Cardiac atrium fibroblast (primary cell): ENCODE measurements around the gene OR6Y1. TPM values are rescaled to one million over a fixed set of nuclear protein-coding genes. Genes with fewer than 3 reads are reported as not detected.

Experiments
- total RNA-seq: library from RNA; depleted of rRNA; stranded (reverse); fragments of >200 nt; gene quantifications from 2 replicates; pipeline ENCODE4 v1.2.3, GENCODE V29; 2015

Gene OR6Y1, protein sequence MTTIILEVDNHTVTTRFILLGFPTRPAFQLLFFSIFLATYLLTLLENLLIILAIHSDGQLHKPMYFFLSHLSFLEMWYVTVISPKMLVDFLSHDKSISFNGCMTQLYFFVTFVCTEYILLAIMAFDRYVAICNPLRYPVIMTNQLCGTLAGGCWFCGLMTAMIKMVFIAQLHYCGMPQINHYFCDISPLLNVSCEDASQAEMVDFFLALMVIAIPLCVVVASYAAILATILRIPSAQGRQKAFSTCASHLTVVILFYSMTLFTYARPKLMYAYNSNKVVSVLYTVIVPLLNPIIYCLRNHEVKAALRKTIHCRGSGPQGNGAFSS
- total RNA-seq = not detected in 2 replicates

DNA sequence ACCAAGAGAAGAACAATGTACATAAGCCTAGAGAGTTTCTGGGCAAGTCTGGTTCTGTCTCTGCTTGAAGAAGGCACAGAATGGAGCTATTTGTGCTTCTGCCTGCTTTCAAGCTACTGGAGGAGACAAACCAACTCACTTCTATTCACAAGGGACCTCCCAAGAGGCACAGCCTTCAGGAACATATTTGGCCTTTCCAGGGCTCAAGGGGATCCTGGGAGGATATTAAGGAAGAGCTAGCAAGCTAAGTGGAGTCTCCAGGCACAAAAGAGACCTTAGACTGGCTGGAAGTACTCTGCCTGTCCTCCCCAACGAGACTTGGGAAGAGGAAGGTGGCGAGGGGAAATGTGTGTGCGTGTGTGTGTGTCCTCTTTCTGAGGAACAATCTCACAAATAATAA, at the start of gene OR6Y1:
TSS of gene OR6Y1 (minus strand) at position 54 of the 400 bp plus-strand sequence. CDS start 6,300 bp downstream, outside the sequence.

DNA sequence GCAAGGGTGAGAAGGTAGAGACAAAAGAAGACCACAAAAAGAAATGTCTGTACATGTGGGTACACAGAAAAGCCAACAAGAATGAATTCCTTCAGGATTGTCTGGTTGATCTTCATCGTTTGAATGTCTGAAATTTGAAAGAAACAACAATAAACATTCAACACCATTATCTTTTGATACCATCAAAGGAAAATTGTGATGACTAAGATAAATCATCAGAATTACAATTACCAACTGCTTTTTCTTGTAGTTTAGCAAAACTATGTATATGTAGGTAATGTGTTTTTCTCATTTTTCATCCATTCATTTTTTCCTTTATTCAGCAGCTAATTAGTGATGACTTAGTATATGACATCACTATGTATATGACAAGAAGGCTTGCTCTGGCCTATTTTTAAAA, 25.5 kb upstream of the OR6Y1 start, which contains the start of gene OR10X1:
TSS of gene OR10X1 (minus strand) at position 167 of the 400 bp plus-strand sequence. CDS start at position 167, 0 bp downstream.

DNA sequence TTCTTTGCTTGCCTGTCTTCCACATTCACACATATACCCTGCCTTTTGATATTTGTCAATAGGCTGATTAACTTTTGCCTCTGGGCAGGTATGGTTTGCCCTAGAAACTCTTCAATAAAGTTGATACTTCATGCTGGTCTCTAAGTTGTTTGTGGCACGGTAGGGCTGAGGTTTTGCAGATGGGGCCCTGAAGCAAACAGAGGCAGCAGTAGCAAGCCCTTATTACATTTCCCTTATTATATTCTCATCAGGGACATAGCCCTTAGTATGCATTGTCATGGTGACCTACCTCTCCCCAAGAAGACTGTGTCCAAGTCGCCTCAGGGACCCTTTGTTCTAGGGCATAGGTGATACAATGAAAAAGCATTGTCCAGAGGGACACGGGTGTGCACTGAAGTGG, 16.3 kb upstream of the OR6Y1 start, which contains the start of gene OR6P1:
TSS of gene OR6P1 (minus strand) at position 101 of the 400 bp plus-strand sequence. CDS start 6,976 bp downstream, outside the sequence.

Other genes starting within 250 kb of the OR6Y1 start
- gene CD1B, start 222.9 kb downstream of the OR6Y1 start, total RNA-seq = not detected in 2 replicates
- not detected in 2 replicates for gene CD1E, start 200.5 kb downstream of the OR6Y1 start, total RNA-seq
- gene OR10T2, start 154.9 kb downstream of the OR6Y1 start, total RNA-seq = not detected in 2 replicates
- gene OR10K2, start 128.2 kb downstream of the OR6Y1 start, total RNA-seq = not detected in 2 replicates
- not detected in 2 replicates for gene OR10K1, start 92.6 kb downstream of the OR6Y1 start, total RNA-seq
- not detected in 2 replicates for gene OR10R2, start 82.2 kb downstream of the OR6Y1 start, total RNA-seq
- gene OR6P1, start 16.2 kb upstream of the OR6Y1 start, total RNA-seq = not detected in 2 replicates
- gene OR10X1, start 25.5 kb upstream of the OR6Y1 start, total RNA-seq = not detected in 2 replicates
- not detected in 2 replicates for gene OR10Z1, start 50.9 kb upstream of the OR6Y1 start, total RNA-seq
- gene SPTA1, start 132.3 kb upstream of the OR6Y1 start, total RNA-seq = not detected in 2 replicates
- gene OR6K2, start 146.2 kb upstream of the OR6Y1 start, total RNA-seq = not detected in 2 replicates
- not detected in 2 replicates for gene OR6K3, start 166.3 kb upstream of the OR6Y1 start, total RNA-seq
- not detected in 2 replicates for gene OR6K6, start 200.3 kb upstream of the OR6Y1 start, total RNA-seq
- not detected in 2 replicates for gene OR6N1, start 217.8 kb upstream of the OR6Y1 start, total RNA-seq
- not detected in 2 replicates for gene OR6N2, start 226.8 kb upstream of the OR6Y1 start, total RNA-seq